SKM-1 (cell line): ENCODE results near the gene ASAP2.

Experiments
- DNase-seq: peaks from one replicate; lab custom pipeline; 2025; ENCODE audit not compliant: unreplicated experiment; lab: John Stamatoyannopoulos, UW

Gene ASAP2

DNA sequence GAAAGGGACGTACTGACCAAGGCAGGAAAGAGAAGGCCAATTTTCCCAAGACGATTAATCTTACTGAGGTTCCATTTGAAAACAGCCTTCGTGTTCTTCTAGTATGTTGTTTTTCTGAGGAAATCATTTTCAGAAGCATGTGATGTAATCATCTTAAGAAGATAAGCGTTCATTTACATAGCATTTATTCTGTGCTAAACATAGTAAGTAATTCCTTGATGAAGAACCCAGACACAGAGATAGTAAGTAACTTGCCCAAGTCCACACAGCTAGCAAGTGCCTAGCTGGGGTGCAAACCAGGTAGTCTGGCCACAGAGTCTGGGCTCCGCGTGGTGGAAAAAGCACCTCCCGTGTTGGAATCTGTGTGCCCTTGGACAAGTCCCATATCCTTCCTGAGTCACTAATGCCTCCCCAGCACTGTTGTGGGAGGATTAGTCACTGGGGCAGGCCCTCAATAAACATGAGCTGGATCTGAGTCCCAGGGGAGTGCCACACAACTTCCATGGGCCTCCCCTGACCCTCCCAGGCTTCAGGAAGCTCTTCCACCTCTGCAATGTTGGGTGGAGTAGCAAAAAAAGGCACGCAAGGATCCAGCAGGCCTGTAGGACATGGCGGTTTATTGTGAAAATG lies 26.9 kb upstream of the ASAP2 start:
- DNase-seq = no peak

- DNase-seq = no peak
Observed at GRCh38 chr2:9184361-9184760, 22.3 kb upstream of the ASAP2 start.

DNA sequence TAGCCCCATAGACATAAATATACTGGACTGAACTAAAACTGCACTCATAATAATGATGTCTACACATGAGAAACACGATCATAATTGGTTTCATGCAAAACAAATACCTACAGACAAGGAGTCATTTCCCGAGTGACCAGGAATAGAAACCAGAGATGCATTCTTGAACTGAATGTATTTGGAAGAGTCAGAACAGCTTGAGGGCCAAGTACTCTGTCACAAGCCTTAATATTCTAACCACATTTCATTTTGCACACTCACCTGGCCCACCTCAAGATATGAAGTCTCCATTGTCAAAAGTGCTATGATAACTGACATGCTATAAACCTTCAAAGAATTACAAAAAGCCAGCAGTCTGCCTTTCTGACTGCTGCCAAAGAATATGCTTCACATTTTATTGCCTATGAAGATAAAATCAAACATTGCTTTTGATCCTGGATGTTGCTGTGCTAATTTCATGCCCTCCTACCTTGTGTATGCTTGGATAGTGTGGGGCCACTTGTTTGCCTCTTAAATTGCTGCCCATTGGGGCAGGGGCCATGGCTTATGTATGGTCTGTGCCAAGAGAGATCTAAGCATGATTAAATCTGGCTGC lies 18.9 kb upstream of the ASAP2 start:
- no peak for DNase-seq

- no peak for DNase-seq
Observed at GRCh38 chr2:9188823-9189222, 17.8 kb upstream of the ASAP2 start.

- no peak for DNase-seq
Observed at GRCh38 chr2:9189901-9190300, 16.7 kb upstream of the ASAP2 start.

DNA sequence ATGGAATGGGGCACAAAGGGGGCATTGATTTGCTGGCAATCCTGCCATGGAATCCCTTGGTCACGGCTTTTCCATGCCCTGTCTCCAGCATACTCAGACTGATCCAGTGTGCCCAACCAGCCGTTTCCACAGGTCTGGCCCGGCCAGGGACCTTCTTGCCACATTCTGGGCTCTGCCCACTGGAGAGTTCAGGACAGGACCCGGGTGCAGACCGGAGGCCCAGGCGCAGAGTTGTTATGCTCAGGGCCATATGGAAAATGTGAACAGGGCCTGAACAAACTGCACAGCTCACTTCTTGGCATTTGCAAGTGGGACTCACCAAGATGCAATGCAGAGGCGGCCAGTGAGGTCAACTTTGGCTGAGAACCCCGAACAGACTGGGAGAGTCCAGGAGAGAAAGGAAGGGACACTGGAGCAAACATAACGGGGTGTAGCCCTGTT lies 15.6 kb upstream of the ASAP2 start:
- no peak for DNase-seq

DNA sequence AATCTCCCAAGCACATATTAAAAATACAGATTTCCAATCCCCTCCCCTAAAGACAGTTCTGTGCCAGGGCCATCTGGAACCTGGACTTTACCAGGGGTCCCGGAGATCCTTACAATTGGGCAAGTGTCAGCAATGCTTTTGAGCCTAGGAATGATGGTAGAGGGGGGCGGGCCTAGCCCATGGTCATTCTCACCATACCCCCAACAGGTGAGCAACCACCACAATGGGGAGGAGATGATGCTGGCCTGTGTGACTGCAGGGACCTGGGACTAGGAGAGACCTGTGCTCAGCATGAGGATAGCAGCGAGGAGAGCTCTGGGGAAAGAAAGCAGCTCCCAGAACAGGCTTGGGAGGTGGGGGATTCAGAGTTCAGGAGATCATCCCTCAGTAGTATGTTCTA lies 13.9 kb upstream of the ASAP2 start:
- DNase-seq = no peak

GRCh38 chr2:9194352-9194751 lies 12.3 kb upstream of the ASAP2 start:
- DNase-seq = no peak

DNA sequence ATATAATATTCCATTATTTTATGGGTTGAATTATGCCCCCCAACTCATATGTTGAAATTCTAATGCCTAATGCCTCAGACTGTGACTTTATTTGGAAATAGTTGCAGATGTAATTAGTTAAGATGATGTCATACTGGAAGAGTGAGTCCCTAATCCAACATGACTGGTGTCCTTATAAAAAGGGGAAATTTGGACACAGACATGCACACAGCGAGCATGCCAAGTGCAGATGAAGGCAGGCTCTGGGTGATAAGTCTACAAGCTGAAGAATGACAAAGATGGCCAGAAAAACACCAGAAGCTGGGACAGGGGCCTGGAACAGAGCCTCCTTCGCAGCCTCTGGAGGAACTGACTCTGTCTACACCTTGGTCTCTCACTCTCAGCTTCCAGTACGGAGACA lies 10.0 kb upstream of the ASAP2 start:
- DNase-seq = no peak

DNA sequence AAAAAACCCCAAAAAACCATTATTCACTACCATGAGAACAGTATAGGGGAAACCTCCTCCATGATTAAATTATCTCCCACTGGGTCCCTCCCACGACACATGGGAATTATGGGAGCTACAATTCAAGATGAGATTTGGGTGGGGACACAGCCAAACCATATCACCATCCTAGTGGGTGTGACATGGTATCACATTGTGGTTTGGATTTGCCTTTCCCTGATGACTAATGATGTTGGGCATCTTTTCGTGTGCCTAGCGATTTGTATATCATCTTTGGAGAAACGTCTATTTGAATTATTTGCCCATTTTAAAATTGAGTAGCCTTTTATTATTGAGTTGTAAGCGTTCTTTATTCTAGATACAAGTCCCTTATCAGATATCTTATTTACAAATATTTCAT lies 8.7 kb upstream of the ASAP2 start:
- no peak for DNase-seq

GRCh38 chr2:9199716-9200632 lies 6.6 kb upstream of the ASAP2 start:
- DNase-seq = no peak

- DNase-seq = no peak
Observed at GRCh38 chr2:9200633-9201015, 6.0 kb upstream of the ASAP2 start.

GRCh38 chr2:9201185-9201891 lies 5.3 kb upstream of the ASAP2 start:
- no peak for DNase-seq

DNA sequence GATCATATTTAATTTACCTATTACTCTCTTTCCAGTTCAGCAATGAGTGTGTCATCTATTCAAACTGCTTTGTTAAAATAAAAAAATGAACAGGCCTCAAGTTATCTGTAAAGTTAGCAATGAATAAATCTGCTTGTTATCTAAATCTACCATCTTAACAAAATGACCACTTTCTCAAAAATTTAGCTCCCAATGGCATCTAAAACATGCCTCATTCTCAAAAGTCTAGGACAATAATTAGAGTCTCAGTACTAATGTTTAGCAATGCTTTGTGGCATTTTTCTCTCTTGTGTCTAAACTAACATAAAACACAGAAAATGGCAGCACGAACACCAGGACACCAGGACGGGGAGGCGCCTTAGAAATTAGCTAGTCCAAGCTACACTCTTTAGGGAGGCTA lies 3.6 kb upstream of the ASAP2 start:
- DNase-seq = no peak

DNA sequence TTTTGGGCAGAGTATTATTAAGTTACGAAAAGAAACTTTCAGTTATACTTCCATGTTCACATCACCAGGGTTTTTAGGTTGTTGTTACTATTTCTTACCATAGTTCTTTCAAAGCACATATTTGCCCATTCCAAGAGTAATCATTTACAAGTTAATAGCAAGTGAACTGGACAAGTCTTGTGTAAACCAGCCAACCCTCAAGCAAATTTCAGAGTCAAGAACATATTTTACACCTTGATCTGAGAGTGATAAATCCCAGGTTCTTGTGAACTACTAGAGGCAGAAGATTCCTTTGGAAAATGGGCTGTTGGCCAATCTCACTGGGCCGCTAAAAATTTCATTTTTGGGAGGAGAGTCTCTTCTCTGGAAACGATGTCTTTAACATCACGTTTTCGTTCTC lies 2.7 kb upstream of the ASAP2 start:
- DNase-seq = no peak

DNA sequence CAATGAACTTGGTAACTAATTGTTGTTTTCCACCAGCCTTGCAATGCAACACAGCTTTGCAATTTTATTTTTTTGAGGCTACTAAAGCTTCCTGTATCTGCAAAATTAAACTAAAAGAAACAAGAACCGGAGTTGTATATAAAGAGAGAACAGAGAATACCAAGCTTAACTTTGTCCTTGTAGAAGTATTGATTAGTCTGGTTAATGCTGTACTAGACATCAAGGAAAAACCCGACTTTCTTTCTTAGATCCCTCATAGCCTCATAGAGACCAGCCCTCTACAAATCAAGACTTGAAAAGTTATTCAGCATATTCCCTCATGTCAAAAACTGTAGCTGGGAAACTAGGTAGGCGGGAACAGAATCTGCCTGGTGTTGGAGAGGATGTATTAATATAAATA lies 1.7 kb upstream of the ASAP2 start:
- no peak for DNase-seq

- DNase-seq = no peak
Observed at GRCh38 chr2:9205486-9205885, 1.1 kb upstream of the ASAP2 start.

DNA sequence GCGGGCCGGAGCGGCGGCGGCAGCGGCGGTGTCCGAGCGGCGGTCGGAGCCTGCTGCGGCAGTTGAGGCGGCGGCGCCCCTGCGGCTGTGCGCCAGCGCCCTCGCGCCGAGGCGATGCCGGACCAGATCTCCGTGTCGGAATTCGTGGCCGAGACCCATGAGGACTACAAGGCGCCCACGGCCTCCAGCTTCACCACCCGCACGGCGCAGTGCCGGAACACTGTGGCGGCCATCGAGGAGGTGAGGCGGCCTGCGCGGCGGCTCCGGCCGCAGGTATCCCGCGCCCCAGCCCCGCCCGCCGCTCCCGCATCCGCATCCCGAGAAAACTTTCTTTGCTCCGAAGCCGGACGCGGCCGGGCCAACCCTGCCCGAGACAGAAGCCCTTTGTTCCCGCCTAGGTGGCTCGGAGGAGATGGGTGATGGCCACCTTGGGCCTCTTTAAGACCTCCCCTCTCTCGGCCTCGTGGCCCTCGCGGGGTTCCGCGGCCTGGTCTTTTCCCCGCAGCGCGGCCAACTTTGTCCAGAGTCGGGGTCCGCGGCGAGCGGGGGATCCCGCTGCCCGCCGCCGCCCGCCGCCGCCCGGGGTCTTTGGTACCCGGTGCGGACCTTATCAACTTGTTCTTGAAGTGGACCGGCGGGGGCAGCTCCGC lies 504 bp downstream of the ASAP2 start:
- no peak for DNase-seq

DNA sequence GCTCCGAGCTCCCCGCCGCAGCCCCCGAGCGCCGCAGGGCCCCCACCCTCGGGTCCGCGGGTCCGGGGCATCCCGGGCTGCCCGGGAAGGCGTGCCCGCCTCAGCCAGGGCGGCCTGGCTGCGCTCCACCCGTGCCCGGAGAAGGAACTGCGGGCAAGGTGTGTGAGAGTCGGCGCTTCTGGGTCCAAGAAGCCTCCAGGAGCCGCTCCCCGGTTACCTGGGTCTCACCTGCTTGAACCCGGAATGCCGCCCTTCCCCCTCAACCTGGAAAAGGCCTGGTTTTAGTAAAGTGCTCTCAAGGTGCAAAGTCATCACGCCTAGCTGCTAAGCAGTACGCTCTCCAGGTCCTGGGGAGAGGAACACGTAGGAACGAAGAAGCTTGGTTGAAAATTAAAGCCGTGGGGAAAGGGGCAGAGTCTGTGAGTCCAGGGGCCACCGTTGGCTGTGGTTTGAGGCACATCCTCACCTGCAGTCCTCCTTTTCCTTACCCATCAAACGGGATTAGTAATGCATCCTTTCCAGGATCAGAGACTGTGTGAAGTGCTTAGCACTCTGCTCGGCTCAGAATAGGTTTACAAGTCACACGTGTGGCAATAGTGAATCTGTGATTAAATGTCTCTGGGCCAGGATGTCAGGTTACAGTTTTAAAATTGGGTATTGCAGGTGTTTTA lies 1.2 kb downstream of the ASAP2 start:
- no peak for DNase-seq

- DNase-seq = no peak
Observed at GRCh38 chr2:9208875-9209274, 2.3 kb downstream of the ASAP2 start.

GRCh38 chr2:9210030-9210429 lies 3.4 kb downstream of the ASAP2 start:
- DNase-seq = no peak
